ENCODE results near the gene IGFL4.

- TF ChIP-seq POLR2A (IDR thresholded peaks at IDR 0.05) (no peak), CTCF (IDR thresholded peaks at IDR 0.05) (no peak)
Observed at GRCh38 chr19:46060012-46060411, 19.2 kb upstream of the IGFL4 start.
